HCT116 (cell line): Measurements from ENCODE around the gene BTC. TPM values are rescaled to one million over a fixed set of nuclear protein-coding genes. Genes with fewer than 3 reads are reported as not detected.

ENCODE experiments used
- ATAC-seq: fragments of 200-7000 bp; cut with Tn5 transposase; 2 replicates; pipeline ENCODE4 v1.9.1; 2020; ENCODE audit warnings: mild to moderate bottlenecking, moderate library complexity
- BruUV-seq: library from RNA; stranded (reverse); fragments of 400-500 nt; replicated peaks from 2 replicates; lab custom pipeline; 2021; lab: Mats Ljungman, UMichigan
- CTCF ChIA-PET: fragments of 300-600 bp; sonication (Branson Sonifier 250); formaldehyde crosslinking; loops from one replicate; lab custom pipeline; 2021; ENCODE audit warnings: antibody characterized with exemption; lab: Charles Lee
- POLR2A ChIA-PET: fragments of 300-600, 350-600 bp; sonication (Branson Sonifier 250); formaldehyde crosslinking; loops from one replicate; lab custom pipeline; 2021; ENCODE audit warnings: antibody characterized with exemption; lab: Charles Lee
- RAD21 ChIA-PET, 2 experiments: fragments of 300-600 bp; sonication (Branson Sonifier 250); formaldehyde crosslinking; loops; one replicate each; lab custom pipeline; 2023; ENCODE audit warnings: low total read pairs in 2 of 2; ENCODE audit not compliant: uncharacterized antibody in 2 of 2, unreplicated experiment in 2 of 2, low non-redundant PET in 1 of 2; lab: Charles Lee
- DNase-seq: peaks from one replicate; pipeline ENCODE4 v3.0.0-alpha.2; 2010; ENCODE audit warnings: low read depth, low spot score
- H2AFZ ChIP-seq: fragments of 200-600 bp; shearing (Covaris generic), sonication (generic); 2 replicates; pipeline ENCODE4 v1.6.1; 2017; ENCODE audit warnings: low read depth, mixed run types, mixed read lengths, antibody characterized with exemption, low read length; ENCODE audit not compliant: poor library complexity, severe bottlenecking
- H3K27ac ChIP-seq: 2 replicates; pipeline ENCODE4 v1.5.1; 2012; ENCODE audit warnings: low read depth, low read length
- H3K27me3 ChIP-seq: fragments of 200-600 bp; sonication (generic); 2 replicates; pipeline ENCODE4 v1.6.1; 2016; ENCODE audit warnings: mixed run types, low read length, mixed read lengths; ENCODE audit not compliant: insufficient read depth
- H3K36me3 ChIP-seq, 2 experiments: fragments of 200-500 bp in 1 of 2; fragments of 200-600 bp in 1 of 2; sonication (Bioruptor generic) in 1 of 2; sonication (generic) in 1 of 2; 2 replicates each; pipeline versions ENCODE4 v1.5.1 to v1.6.1; 2014 to 2016; ENCODE audit warnings: low read length in 2 of 2, inconsistent platforms in 1 of 2, mixed read lengths in 1 of 2, mixed run types in 1 of 2; ENCODE audit not compliant: insufficient read depth in 2 of 2, control insufficient read depth in 1 of 2
- H3K4me1 ChIP-seq, 2 experiments: fragments of 200-600 bp in 1 of 2; sonication (generic) in 1 of 2; 2 replicates each; pipeline versions ENCODE4 v1.5.1 to v1.6.1; 2012 to 2017; ENCODE audit warnings: low read length in 2 of 2, inconsistent platforms in 1 of 2, mild to moderate bottlenecking in 1 of 2, mixed read lengths in 1 of 2, mixed run types in 1 of 2, moderate library complexity in 1 of 2; ENCODE audit not compliant: insufficient read depth in 2 of 2, control insufficient read depth in 1 of 2
- H3K4me2 ChIP-seq: fragments of 200-600 bp; sonication (generic); 2 replicates; pipeline ENCODE4 v1.6.1; 2017; ENCODE audit warnings: mixed run types, low read length, mixed read lengths
- H3K4me3 ChIP-seq, 2 experiments: fragments of 200-600 bp in 1 of 2; sonication (generic) in 1 of 2; replicated peaks in 1 of 2; 2 replicates each; pipeline ENCODE4 v1.5.1; 2011 to 2016; ENCODE audit warnings: low read length in 2 of 2, control low read depth in 1 of 2, low read depth in 1 of 2, mild to moderate bottlenecking in 1 of 2, mixed read lengths in 1 of 2, mixed run types in 1 of 2
- H3K79me2 ChIP-seq: fragments of 200-600 bp; sonication (generic); 2 replicates; pipeline ENCODE4 v1.6.1; 2017; ENCODE audit warnings: mild to moderate bottlenecking, mixed run types, low read length, moderate library complexity, mixed read lengths; ENCODE audit not compliant: insufficient read depth
- H3K9ac ChIP-seq: fragments of 200-600 bp; sonication (generic); 2 replicates; pipeline ENCODE4 v1.6.1; 2016; ENCODE audit warnings: low read length, mixed read lengths
- H3K9me2 ChIP-seq: fragments of 200-600 bp; sonication (generic), shearing (Covaris generic); 2 replicates; pipeline ENCODE4 v1.6.1; 2017; ENCODE audit warnings: mixed run types, mild to moderate bottlenecking, moderate library complexity; ENCODE audit not compliant: insufficient read depth
- H3K9me3 ChIP-seq, 2 experiments: fragments of 200-500 bp in 1 of 2; fragments of 200-600 bp in 1 of 2; sonication (Bioruptor generic) in 1 of 2; sonication (generic) in 1 of 2; 2 replicates each; pipeline ENCODE4 v1.6.1; 2014 to 2017; ENCODE audit warnings: low read length in 2 of 2, mixed read lengths in 2 of 2, inconsistent platforms in 1 of 2, low read depth in 1 of 2, mild to moderate bottlenecking in 1 of 2, mixed run types in 1 of 2, moderate library complexity in 1 of 2; ENCODE audit not compliant: control insufficient read depth in 1 of 2, insufficient read depth in 1 of 2
- H4K20me1 ChIP-seq: fragments of 200-600 bp; sonication (generic), shearing (Covaris generic); 2 replicates; pipeline ENCODE4 v1.6.1; 2017; ENCODE audit warnings: mixed run types, mild to moderate bottlenecking, moderate library complexity; ENCODE audit not compliant: insufficient read depth
- EGR1 ChIP-seq: IDR thresholded peaks from 2 replicates; pipeline ENCODE4 v1.6.1; 2012; ENCODE audit warnings: low read depth
- EZH2 ChIP-seq: fragments of 200-600 bp; sonication (generic); IDR thresholded peaks from 2 replicates; pipeline ENCODE4 v1.6.1; 2017; ENCODE audit warnings: antibody characterized with exemption, mixed run types
- EZH2phosphoT487 ChIP-seq: fragments of 200-600 bp; IDR thresholded peaks from 2 replicates; pipeline ENCODE4 v1.6.1; 2018; ENCODE audit warnings: antibody characterized with exemption, borderline replicate concordance
- SIN3A ChIP-seq: IDR thresholded peaks from 2 replicates; pipeline ENCODE4 v1.6.1; 2012; ENCODE audit warnings: low read depth
- ZFX ChIP-seq: fragments of 450-650 bp; IDR thresholded peaks from 2 replicates; pipeline ENCODE4 v1.6.1; 2017
- intact Hi-C: fragments of 100-400 bp; cut with micrococcal nuclease; formaldehyde crosslinking; loops from 2 replicates; pipeline ENCODE4 v1.10.0; 2022
- total RNA-seq: library from RNA; stranded (reverse); gene quantifications from one replicate; pipeline ENCODE4 v1.2.1, GENCODE V29; 2021; ENCODE audit not compliant: unreplicated experiment

BTC gene
- total RNA-seq, 1 experiment from 2014 or later = 4.5 TPM

GRCh38 chr4:74758551-74759145 lies 35.7 kb downstream of the BTC start:
- intact Hi-C loops = no loop called here
- BruUV-seq = no TSS peak
- no peak for TF ChIP-seq EGR1
- no peak for DNase-seq
- Histone ChIP-seq H3K27ac (no peak overlapping the region), H3K9me2 (no peaks in the 10 kb centered on the region), H3K79me2 (no peaks in the 10 kb centered on the region), H2AFZ (no peak overlapping the region), H3K9ac (no peak overlapping the region), H3K27me3 (no peaks in the 10 kb centered on the region), H3K4me2 (no peak overlapping the region), H3K36me3 (no peaks in the 10 kb centered on the region), H4K20me1 (no peaks in the 10 kb centered on the region), H3K4me1 (no peaks in the 10 kb centered on the region), H3K9me3 (no peaks in the 10 kb centered on the region), H3K4me3 (no peak overlapping the region)
- no peak for ATAC-seq
- CTCF ChIA-PET = no interaction called here
- RAD21 ChIA-PET = no interaction called here
- POLR2A ChIA-PET = no interaction called here

GRCh38 chr4:74757136-74757535 lies 37.2 kb downstream of the BTC start:
- Histone ChIP-seq H3K9me2 (no peaks in the 10 kb centered on the region), H3K9me3 (no peaks in the 10 kb centered on the region), H3K4me2 (no peak overlapping the region), H4K20me1 (no peaks in the 10 kb centered on the region), H2AFZ (no peak overlapping the region), H3K9ac (no peak overlapping the region), H3K4me3 (no peak overlapping the region), H3K36me3 (no peaks in the 10 kb centered on the region), H3K27me3 (no peaks in the 10 kb centered on the region), H3K27ac (no peak overlapping the region), H3K4me1 (no peaks in the 10 kb centered on the region), H3K79me2 (no peaks in the 10 kb centered on the region)
- ChIA-PET POLR2A (no interaction called here), RAD21 (no interaction called here), CTCF (no interaction called here)
- DNase-seq = no peak
- TF ChIP-seq ZFX (no peak), EZH2phosphoT487 (no peak)
- no TSS peak for BruUV-seq
- intact Hi-C loops = no loop called here
- no peak for ATAC-seq

- POLR2A ChIA-PET = no interaction called here
- no peaks in the 10 kb centered on the region for H3K4me1 ChIP-seq
- no TSS peak for BruUV-seq
- no peak overlapping the region for H3K4me2 ChIP-seq
- ATAC-seq = no peak
- CTCF ChIA-PET = no interaction called here
- H3K9me2 ChIP-seq = no peaks in the 10 kb centered on the region
- TF ChIP-seq SIN3A (no peak), EZH2 (no peak), EZH2phosphoT487 (no peak)
- H2AFZ ChIP-seq = no peak overlapping the region
- DNase-seq = no peak
- H3K36me3 ChIP-seq = no peaks in the 10 kb centered on the region
- intact Hi-C loops = no loop called here
- no peak overlapping the region for H3K4me3 ChIP-seq
- no peak overlapping the region for H3K27ac ChIP-seq
- no peaks in the 10 kb centered on the region for H3K9me3 ChIP-seq
- H3K9ac ChIP-seq = no peak overlapping the region
- RAD21 ChIA-PET = no interaction called here
- no peaks in the 10 kb centered on the region for H3K79me2 ChIP-seq
- no peaks in the 10 kb centered on the region for H3K27me3 ChIP-seq
- no peaks in the 10 kb centered on the region for H4K20me1 ChIP-seq
These were observed 38.8 kb downstream of the BTC start for GRCh38 chr4:74755486-74755885.
